ENCODE data around the gene EXOC6B.
A peak's percentile ranks its signal among the peaks of the same experiment; 100 is the strongest.

DNA sequence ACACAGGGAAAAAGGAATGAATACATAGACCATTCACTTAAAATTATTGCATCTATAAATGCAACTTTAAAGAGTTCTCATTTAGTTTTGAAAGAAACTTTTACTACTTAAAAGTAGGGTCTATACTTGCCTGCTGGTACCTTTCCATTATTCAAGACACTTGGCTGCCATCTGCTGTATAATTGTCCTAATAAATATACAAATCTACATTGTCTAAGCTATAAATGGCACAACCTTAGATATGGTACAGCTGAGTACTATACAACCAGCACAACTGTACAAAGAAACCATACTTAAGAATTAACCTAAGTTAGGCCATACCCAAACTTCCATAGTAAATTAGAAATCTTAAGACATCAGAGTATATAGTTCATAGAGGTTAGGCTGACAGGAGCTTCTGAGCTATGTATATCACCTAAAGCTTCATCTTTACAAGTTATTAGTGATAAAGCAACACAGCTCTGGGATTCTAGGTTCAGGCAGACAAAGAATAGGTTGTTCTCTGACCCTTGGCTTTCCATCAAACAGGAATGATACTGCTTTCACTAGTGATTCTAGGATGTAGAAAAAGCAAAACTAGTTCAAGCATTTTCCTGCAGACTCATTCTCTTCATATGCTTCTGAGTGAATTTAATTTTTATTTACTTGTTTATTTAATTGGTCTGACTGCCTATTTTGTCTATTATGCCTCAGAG lies 22.1 kb downstream of the EXOC6B start:
- TF ChIP-seq POLR2A (IDR thresholded peaks at IDR 0.05): no peak
- TF ChIP-seq, protein P1, sequence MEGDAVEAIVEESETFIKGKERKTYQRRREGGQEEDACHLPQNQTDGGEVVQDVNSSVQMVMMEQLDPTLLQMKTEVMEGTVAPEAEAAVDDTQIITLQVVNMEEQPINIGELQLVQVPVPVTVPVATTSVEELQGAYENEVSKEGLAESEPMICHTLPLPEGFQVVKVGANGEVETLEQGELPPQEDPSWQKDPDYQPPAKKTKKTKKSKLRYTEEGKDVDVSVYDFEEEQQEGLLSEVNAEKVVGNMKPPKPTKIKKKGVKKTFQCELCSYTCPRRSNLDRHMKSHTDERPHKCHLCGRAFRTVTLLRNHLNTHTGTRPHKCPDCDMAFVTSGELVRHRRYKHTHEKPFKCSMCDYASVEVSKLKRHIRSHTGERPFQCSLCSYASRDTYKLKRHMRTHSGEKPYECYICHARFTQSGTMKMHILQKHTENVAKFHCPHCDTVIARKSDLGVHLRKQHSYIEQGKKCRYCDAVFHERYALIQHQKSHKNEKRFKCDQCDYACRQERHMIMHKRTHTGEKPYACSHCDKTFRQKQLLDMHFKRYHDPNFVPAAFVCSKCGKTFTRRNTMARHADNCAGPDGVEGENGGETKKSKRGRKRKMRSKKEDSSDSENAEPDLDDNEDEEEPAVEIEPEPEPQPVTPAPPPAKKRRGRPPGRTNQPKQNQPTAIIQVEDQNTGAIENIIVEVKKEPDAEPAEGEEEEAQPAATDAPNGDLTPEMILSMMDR (IDR thresholded peaks at IDR 0.05): peak in 1 of 12 donors; percentile 7

Data from heart left ventricle (tissue), 13 donors.